ENCODE measurements around the gene PCBP2. TPM values are rescaled to one million over a fixed set of nuclear protein-coding genes. Genes with fewer than 3 reads are reported as not detected.
"Not testable (repeated sequence)": the region's sequence is repeated elsewhere in the genome, so short reads cannot be mapped to it uniquely, and the experiment has no call there.

PCBP2 gene
- total RNA-seq: 100 to 1,000 TPM; 512 to 722 (median 529) TPM

DNA sequence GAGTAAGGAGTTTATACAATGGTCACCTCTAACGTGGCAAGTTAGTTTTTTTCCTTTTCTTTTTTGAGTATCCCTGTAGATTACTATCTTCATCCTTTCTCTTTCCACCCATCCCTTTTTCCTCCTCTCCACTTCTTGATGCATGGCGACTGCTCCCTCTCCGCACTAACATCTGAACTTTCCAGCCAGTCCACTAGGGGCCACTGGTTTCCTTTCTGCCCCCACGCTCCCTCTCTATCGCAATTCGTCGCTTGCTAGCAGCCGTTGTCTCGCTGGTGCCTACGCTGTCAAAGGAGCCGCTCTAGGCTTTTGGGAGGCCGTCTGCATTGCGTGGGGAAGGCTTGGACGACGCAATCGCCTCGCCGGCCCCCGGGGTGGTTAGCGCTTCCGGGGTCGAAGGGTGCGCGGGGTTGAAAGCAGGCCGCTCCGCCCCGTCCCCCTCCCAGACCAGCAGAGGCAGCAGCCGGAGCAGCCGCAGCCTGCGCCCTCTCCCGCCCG, at the start of gene PCBP2:
Gene PCBP2, plus strand, starts transcription at position 442 of the 498 bp plus-strand sequence. CDS start 2,699 bp downstream, outside the sequence.
- intact Hi-C loops (cut with DNase I; ENCODE audit: low total_unique reads): no loop called here
- peaks cover 0 to 12% of the 10 kb centered on the region in 2 donors for H3K4me1 ChIP-seq
- peak within 1 kb of the TSS; percentile 74 to 93 (median 78) for H3K4me3 ChIP-seq
- H3K36me3 ChIP-seq: no peaks in the 10 kb centered on the region
- H3K9me3 ChIP-seq: no peaks in the 10 kb centered on the region
- TF ChIP-seq POLR2A (IDR thresholded peaks at IDR 0.05): no peak
- peak; percentile 92 to 95 (median 93) for TF ChIP-seq POLR2AphosphoS5 (IDR thresholded peaks at IDR 0.05)
- TF ChIP-seq, protein P1, sequence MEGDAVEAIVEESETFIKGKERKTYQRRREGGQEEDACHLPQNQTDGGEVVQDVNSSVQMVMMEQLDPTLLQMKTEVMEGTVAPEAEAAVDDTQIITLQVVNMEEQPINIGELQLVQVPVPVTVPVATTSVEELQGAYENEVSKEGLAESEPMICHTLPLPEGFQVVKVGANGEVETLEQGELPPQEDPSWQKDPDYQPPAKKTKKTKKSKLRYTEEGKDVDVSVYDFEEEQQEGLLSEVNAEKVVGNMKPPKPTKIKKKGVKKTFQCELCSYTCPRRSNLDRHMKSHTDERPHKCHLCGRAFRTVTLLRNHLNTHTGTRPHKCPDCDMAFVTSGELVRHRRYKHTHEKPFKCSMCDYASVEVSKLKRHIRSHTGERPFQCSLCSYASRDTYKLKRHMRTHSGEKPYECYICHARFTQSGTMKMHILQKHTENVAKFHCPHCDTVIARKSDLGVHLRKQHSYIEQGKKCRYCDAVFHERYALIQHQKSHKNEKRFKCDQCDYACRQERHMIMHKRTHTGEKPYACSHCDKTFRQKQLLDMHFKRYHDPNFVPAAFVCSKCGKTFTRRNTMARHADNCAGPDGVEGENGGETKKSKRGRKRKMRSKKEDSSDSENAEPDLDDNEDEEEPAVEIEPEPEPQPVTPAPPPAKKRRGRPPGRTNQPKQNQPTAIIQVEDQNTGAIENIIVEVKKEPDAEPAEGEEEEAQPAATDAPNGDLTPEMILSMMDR (IDR thresholded peaks at IDR 0.05): peak; percentile 96 to 100 (median 100)
- no peaks in the 10 kb centered on the region for H3K27me3 ChIP-seq
- DNase-seq (ENCODE audit: low spot score in 2 of 2): peak; percentile 97 to 98
- H3K27ac ChIP-seq: peak within 1 kb of the TSS; percentile 97 to 98

DNA sequence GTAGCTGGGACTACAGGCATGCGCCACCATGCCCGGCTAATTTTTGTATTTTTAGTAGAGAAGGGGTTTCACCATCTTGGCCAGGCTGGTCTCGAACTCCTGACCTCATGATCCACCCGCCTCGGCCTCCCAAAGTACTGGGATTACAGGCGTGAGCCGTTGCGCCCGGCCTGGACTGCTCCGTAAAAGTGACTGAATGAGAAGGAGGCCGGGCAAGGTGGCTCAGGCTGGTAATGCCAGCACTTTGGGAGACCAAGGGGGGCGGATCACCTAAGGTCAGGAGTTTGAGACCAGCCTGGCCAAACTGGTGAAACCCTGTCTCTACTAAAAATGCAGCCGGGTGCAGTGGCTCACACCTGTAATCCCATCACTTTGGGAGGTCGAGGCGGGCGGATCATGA, 49.6 kb upstream of the PCBP2 start:
- H3K27me3 ChIP-seq; H3K4me3 ChIP-seq; H3K4me1 ChIP-seq; H3K36me3 ChIP-seq; H3K9me3 ChIP-seq; H3K27ac ChIP-seq; intact Hi-C loops (cut with DNase I; ENCODE audit: low total_unique reads); DNase-seq (ENCODE audit: low spot score in 2 of 2): not testable (repeated sequence)

DNA sequence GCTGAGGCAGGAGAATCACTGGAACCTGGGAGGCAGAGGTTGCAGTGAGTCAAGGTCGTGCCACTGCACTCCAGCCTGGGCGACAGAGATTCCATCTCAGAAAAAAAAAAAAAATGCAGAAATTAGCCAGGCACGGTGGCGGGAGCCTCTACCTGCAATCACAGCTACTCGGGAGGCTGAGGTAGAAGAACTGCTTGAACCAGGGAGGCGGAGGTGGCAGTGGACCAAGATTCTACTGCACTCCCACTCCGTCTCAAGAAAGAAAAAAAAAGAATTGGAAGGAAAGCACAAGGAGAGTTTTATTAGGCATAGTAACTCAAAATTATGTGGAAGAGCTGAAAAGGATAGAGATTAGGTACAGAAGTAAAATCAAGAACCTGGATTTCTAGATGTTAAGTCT, 49.0 kb upstream of the PCBP2 start:
- Histone ChIP-seq H3K9me3 (no peaks in the 10 kb centered on the region), H3K4me3 (no peak overlapping the region), H3K27ac (no peak overlapping the region), H3K4me1 (no peaks in the 10 kb centered on the region), H3K27me3 (no peaks in the 10 kb centered on the region), H3K36me3 (no peaks in the 10 kb centered on the region)
- DNase-seq (ENCODE audit: low spot score in 2 of 2): no peak
- intact Hi-C loops (cut with DNase I; ENCODE audit: low total_unique reads): no loop called here
- TF ChIP-seq POLR2AphosphoS5 (IDR thresholded peaks at IDR 0.05) (no peak), POLR2A (IDR thresholded peaks at IDR 0.05) (no peak)
- TF ChIP-seq, protein P1 (IDR thresholded peaks at IDR 0.05): no peak

DNA sequence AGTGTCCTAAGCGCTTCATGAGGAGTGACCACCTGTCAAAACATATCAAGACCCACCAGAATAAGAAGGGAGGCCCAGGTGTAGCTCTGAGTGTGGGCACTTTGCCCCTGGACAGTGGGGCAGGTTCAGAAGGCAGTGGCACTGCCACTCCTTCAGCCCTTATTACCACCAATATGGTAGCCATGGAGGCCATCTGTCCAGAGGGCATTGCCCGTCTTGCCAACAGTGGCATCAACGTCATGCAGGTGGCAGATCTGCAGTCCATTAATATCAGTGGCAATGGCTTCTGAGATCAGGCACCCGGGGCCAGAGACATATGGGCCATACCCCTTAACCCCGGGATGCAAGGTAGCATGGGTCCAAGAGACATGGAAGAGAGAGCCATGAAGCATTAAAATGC, 41.0 kb upstream of the PCBP2 start:
- peaks cover 6% of the 10 kb centered on the region for H3K36me3 ChIP-seq
- DNase-seq (ENCODE audit: low spot score in 2 of 2): no peak
- no peaks in the 10 kb centered on the region for H3K4me1 ChIP-seq
- H3K27me3 ChIP-seq: no peaks in the 10 kb centered on the region
- H3K4me3 ChIP-seq: no peak overlapping the region
- no peaks in the 10 kb centered on the region for H3K9me3 ChIP-seq
- intact Hi-C loops (cut with DNase I; ENCODE audit: low total_unique reads): no loop called here
- no peak for TF ChIP-seq POLR2A (IDR thresholded peaks at IDR 0.05)
- TF ChIP-seq POLR2AphosphoS5 (IDR thresholded peaks at IDR 0.05): no peak
- TF ChIP-seq, protein P1 (IDR thresholded peaks at IDR 0.05): no peak
- no peak overlapping the region for H3K27ac ChIP-seq

DNA sequence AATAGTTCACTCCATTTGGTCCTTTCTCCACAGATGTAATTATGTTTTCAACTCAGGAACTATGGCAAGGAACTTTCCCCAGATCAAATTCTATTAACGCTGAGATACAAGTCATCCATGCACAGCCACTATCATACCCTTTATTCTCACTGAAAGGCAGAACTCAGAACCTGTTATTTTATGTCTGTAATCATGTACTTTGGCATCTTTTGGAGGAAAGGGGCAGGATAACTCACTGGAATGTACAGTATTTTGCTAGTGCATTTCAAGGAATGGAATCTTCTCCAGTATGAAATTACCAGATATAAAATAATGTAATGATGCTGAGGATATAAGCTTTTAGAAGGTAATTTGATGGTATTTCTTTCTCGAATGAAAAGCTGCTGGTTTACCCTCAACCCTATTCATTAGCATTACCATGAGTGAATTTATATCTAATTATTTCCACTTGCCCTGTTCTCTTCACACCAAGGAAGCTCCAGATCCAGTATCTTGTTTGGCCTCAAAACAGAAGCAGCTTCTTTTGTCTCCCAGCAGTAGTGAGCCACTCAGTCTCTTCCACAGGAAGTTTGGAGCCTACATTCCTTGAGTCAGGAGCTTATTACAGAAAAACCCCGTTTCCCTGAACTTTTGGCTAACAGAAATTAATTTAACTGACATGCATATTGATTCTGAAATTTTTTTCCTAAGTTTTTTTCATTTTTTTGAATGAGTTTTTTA, 38.3 kb upstream of the PCBP2 start:
- peaks cover 6% of the 10 kb centered on the region for H3K36me3 ChIP-seq
- no peak overlapping the region for H3K4me3 ChIP-seq
- TF ChIP-seq POLR2AphosphoS5 (IDR thresholded peaks at IDR 0.05) (no peak), POLR2A (IDR thresholded peaks at IDR 0.05) (no peak)
- TF ChIP-seq, protein P1 (IDR thresholded peaks at IDR 0.05): no peak
- DNase-seq (ENCODE audit: low spot score in 2 of 2): no peak
- intact Hi-C loops (cut with DNase I; ENCODE audit: low total_unique reads): no loop called here
- no peaks in the 10 kb centered on the region for H3K27me3 ChIP-seq
- H3K9me3 ChIP-seq: no peaks in the 10 kb centered on the region
- no peaks in the 10 kb centered on the region for H3K4me1 ChIP-seq
- H3K27ac ChIP-seq: no peak overlapping the region
